HCT116 (cell line): ENCODE results near the gene ATG101.

ENCODE experiments used
- EZH2 ChIP-seq: fragments of 200-600 bp; sonication (generic); IDR thresholded peaks from 2 replicates; pipeline ENCODE4 v1.6.1; 2017; ENCODE audit warnings: antibody characterized with exemption, mixed run types
- POLR2A ChIP-seq: IDR thresholded peaks from 2 replicates; pipeline ENCODE4 v1.7.0; 2011; ENCODE audit warnings: borderline replicate concordance; ENCODE audit not compliant: insufficient read depth, insufficient read length; ENCODE audit errors: extremely low read depth
- TF ChIP-seq, protein P1 (sequence below), 3 experiments: fragments of 200-600 bp in 1 of 3; sonication (generic) in 1 of 3; IDR thresholded peaks in 2 of 3; conservative IDR thresholded peaks in 1 of 3; 2 replicates each; pipeline ENCODE4 v1.5.1; 2012 to 2017; ENCODE audit warnings: low read depth in 2 of 3, low read length in 2 of 3, antibody characterized with exemption in 1 of 3, borderline replicate concordance in 1 of 3, control low read depth in 1 of 3, mild to moderate bottlenecking in 1 of 3, mixed read lengths in 1 of 3, mixed run types in 1 of 3, moderate library complexity in 1 of 3; ENCODE audit not compliant: insufficient read depth in 1 of 3

DNA sequence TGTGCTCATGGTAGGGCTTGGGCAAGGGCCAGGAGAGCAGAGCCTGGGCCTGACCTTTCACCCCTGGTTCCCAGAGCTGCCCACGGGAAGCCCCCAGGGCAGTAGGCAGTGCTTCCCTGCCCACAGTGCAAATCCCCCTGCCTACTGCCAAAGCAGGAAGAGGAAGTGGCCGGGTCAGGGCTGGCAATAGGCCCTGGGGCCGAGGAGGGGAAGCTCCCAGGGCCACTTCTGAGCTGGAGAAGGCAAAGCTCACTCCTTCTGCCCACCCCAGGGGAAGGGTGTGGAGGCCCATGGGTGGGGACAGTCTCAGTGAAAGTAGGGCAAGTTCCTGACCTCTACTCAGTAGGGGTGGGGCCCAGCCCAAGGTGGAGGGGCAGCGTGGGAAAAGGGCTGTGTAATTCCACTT, 24.0 kb upstream of the ATG101 start:
- no peak for TF ChIP-seq POLR2A
- TF ChIP-seq, protein P1, sequence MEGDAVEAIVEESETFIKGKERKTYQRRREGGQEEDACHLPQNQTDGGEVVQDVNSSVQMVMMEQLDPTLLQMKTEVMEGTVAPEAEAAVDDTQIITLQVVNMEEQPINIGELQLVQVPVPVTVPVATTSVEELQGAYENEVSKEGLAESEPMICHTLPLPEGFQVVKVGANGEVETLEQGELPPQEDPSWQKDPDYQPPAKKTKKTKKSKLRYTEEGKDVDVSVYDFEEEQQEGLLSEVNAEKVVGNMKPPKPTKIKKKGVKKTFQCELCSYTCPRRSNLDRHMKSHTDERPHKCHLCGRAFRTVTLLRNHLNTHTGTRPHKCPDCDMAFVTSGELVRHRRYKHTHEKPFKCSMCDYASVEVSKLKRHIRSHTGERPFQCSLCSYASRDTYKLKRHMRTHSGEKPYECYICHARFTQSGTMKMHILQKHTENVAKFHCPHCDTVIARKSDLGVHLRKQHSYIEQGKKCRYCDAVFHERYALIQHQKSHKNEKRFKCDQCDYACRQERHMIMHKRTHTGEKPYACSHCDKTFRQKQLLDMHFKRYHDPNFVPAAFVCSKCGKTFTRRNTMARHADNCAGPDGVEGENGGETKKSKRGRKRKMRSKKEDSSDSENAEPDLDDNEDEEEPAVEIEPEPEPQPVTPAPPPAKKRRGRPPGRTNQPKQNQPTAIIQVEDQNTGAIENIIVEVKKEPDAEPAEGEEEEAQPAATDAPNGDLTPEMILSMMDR (IDR thresholded peaks at IDR 0.05 in 2 of 3, conservative IDR thresholded peaks at IDR 0.05 in 1 of 3; ENCODE audit: borderline replicate concordance in 1 of 3, insufficient read depth in 1 of 3, low read depth in 2 of 3, low read length in 2 of 3) = no peak
- no peak for TF ChIP-seq EZH2
